Right lobe of liver (tissue), 6 donors: ENCODE measurements around the gene TCF25. TPM values are rescaled to one million over a fixed set of nuclear protein-coding genes. Genes with fewer than 3 reads are reported as not detected.
A peak's percentile ranks its signal among the peaks of the same experiment; 100 is the strongest.
"Not testable (repeated sequence)": the region's sequence is repeated elsewhere in the genome, so short reads cannot be mapped to it uniquely, and the experiment has no call there.

Experiments
- ATAC-seq, 4 donors: fragments of 200-7000 bp; cut with Tn5 transposase; one replicate each; pipeline ENCODE4 v1.9.1; 2020; ENCODE audit warnings: mild to moderate bottlenecking in 4 of 4, moderate library complexity in 4 of 4
- DNase-seq, 3 donors: peaks; one replicate each; pipeline ENCODE4 v3.0.0-alpha.2; 2020
- H3K27ac ChIP-seq, 3 donors: fragments of 200-600 bp; one replicate each; pipeline ENCODE4 v1.8.0; 2022
- H3K27me3 ChIP-seq, 2 donors: fragments of 200-600 bp; one replicate each; pipeline ENCODE4 v1.8.0; 2022
- H3K36me3 ChIP-seq, 4 donors: fragments of 200-600 bp; sonication (generic) in 1 of 4; one replicate each; pipeline versions ENCODE4 v1.5.1 to v1.8.0; 2017 to 2022; ENCODE audit warnings: control low read depth in 1 of 4
- H3K4me1 ChIP-seq, 4 donors: fragments of 200-600 bp; sonication (generic) in 1 of 4; one replicate each; pipeline versions ENCODE4 v1.5.1 to v1.8.0; 2017 to 2022; ENCODE audit warnings: control low read depth in 1 of 4
- H3K4me3 ChIP-seq, 3 donors: fragments of 200-600 bp; one replicate each; pipeline ENCODE4 v1.8.0; 2022
- H3K9me3 ChIP-seq, 4 donors: fragments of 200-600 bp; sonication (generic) in 1 of 4; one replicate each; pipeline versions ENCODE4 v1.5.1 to v1.8.0; 2017 to 2022; ENCODE audit warnings: control low read depth in 1 of 4
- CTCF ChIP-seq, 4 donors: fragments of 200-600 bp in 3 of 4; fragments of 450-650 bp in 1 of 4; IDR thresholded peaks; one replicate each; pipeline versions ENCODE4 v1.5.1 to v1.8.0; 2016 to 2022; ENCODE audit warnings: antibody characterized with exemption in 4 of 4, mild to moderate bottlenecking in 2 of 4
- POLR2A ChIP-seq: fragments of 450-650 bp; IDR thresholded peaks from one replicate; pipeline ENCODE4 v1.6.1; 2017; ENCODE audit warnings: antibody characterized with exemption, mild to moderate bottlenecking
- WGBS: methylation state at CpG from one replicate; pipeline ENCODE4 v1.1.6; 2018; ENCODE audit warnings: low coverage, low lambda C conversion rate; ENCODE audit not compliant: insufficient coverage; ENCODE audit errors: missing lambda C conversion rate; 5-methylcytosine and 5-hydroxymethylcytosine counted together
- intact Hi-C, 2 donors: fragments of 100-400 bp; cut with DNase I; formaldehyde crosslinking; loops; one replicate each; pipeline versions ENCODE4 v1.11.2 to v1.14.1; 2022
- total RNA-seq, 6 experiments: library from RNA; depleted of rRNA in 2 of 6; stranded (reverse); fragments of >200 nt in 2 of 6; fragmentation: NEBNext Ultra II Directional in 3 of 6; extraction: Animal tissue kit (Norgen Biotek cat#: 25700) in 3 of 6; gene quantifications; one replicate each; pipeline versions ENCODE4 v1.1.0 to v1.2.4, GENCODE V29; 2016 to 2023
- donor health status: DM: no; HTN: yes; CAD: no.
- donor health status: DM: no; HTN: no; CAD: no.
- donor health status: DM: no; HTN: no; CAD: no.
- donor health status: DM: no; HTN: yes; CAD: no.
- donor health status: DM: no; HTN: yes; CAD: no.

TCF25 gene
- total RNA-seq, 6 experiments from 2014 or later = 66.6 to 91.6 (median 77.9) TPM

GRCh38 chr16:89828199-89828869 is 45.1 kb upstream of the TCF25 start, which contains the start of gene SPIRE2:
TSS of gene SPIRE2 (plus strand) at chr16:89828475. CDS start at chr16:89828551, 76 bp downstream.
- H3K9me3 ChIP-seq = no peaks in the 10 kb centered on the region
- intact Hi-C loops = loop anchor here in 1 of 2 donors (5.0 kb wide), 1 partner anchor 44 kb away; the partner anchor contains the start of gene TCF25
- peak within 1 kb of the TSS; percentile 63 to 93 (median 83) for H3K27ac ChIP-seq
- no peaks in the 10 kb centered on the region for H3K27me3 ChIP-seq
- H3K36me3 ChIP-seq = no peaks in the 10 kb centered on the region
- TF ChIP-seq CTCF (IDR thresholded peaks at IDR 0.05) (no peak), POLR2A (no peak)
- H3K4me1 ChIP-seq = peaks cover 0 to 14% (median 0%) of the 10 kb centered on the region in 4 donors
- WGBS = 3% methylated on average over 8 of the region's 98 CpGs
- peak; percentile 74 to 82 (median 76) for ATAC-seq
- peak; percentile 70 to 78 (median 74) for DNase-seq
- H3K4me3 ChIP-seq = peak within 1 kb of the TSS; percentile 57 to 68 (median 64)

GRCh38 chr16:89828870-89829629 is 44.3 kb upstream of the TCF25 start:
- WGBS = 4% methylated on average over 21 of the region's 26 CpGs
- Histone ChIP-seq H3K4me1 (peaks cover 0 to 14% (median 0%) of the 10 kb centered on the region in 4 donors), H3K27me3 (no peaks in the 10 kb centered on the region), H3K4me3 (peak overlapping the region; percentile 50 to 68 (median 50)), H3K27ac (peak overlapping the region in 1 of 3 donors; percentile 29), H3K9me3 (no peaks in the 10 kb centered on the region), H3K36me3 (no peaks in the 10 kb centered on the region)
- TF ChIP-seq CTCF (IDR thresholded peaks at IDR 0.05) (no peak), POLR2A (no peak)
- intact Hi-C loops = loop anchor here in 1 of 2 donors (5.0 kb wide), 1 partner anchor 43 kb away; the partner anchor contains the start of gene TCF25
- DNase-seq (no peak), ATAC-seq (peak in 2 of 4 donors; percentile 2 to 24)

- Histone ChIP-seq H3K4me1 (peaks cover 0 to 14% (median 0%) of the 10 kb centered on the region in 4 donors), H3K27ac (no peak overlapping the region), H3K36me3 (no peaks in the 10 kb centered on the region), H3K4me3 (peak overlapping the region in 1 of 3 donors; percentile 68), H3K27me3 (no peaks in the 10 kb centered on the region), H3K9me3 (no peaks in the 10 kb centered on the region)
- intact Hi-C loops = loop anchor here in 1 of 2 donors (5.0 kb wide), 1 partner anchor 42 kb away; the partner anchor contains the start of gene TCF25
- TF ChIP-seq CTCF (IDR thresholded peaks at IDR 0.05) = no peak
- TF ChIP-seq POLR2A = no peak
- ATAC-seq (no peak), DNase-seq (no peak)
- 56% methylated on average over 8 of the region's 17 CpGs for WGBS
Observed at GRCh38 chr16:89829630-89830437, 43.6 kb upstream of the TCF25 start.

GRCh38 chr16:89831810-89832328 is 41.5 kb upstream of the TCF25 start:
- Histone ChIP-seq H3K36me3 (no peaks in the 10 kb centered on the region), H3K4me1 (peaks cover 0 to 14% (median under 1%) of the 10 kb centered on the region in 4 donors), H3K4me3 (no peak overlapping the region), H3K27me3 (no peaks in the 10 kb centered on the region), H3K27ac (no peak overlapping the region), H3K9me3 (no peaks in the 10 kb centered on the region)
- intact Hi-C loops = no loop called here
- TF ChIP-seq POLR2A (no peak), CTCF (IDR thresholded peaks at IDR 0.05) (no peak)
- ATAC-seq = no peak
- 84% methylated on average over 7 of the region's 25 CpGs for WGBS
- no peak for DNase-seq

GRCh38 chr16:89833664-89834363 is 39.6 kb upstream of the TCF25 start:
- H3K4me3 ChIP-seq, H3K27me3 ChIP-seq, ATAC-seq, H3K36me3 ChIP-seq, H3K27ac ChIP-seq, H3K9me3 ChIP-seq, DNase-seq, intact Hi-C loops: not testable (repeated sequence)
- WGBS = 89% methylated on average over 4 of the region's 39 CpGs
- peaks cover 0 to 28% (median 3%) of the 10 kb centered on the region in 4 donors for H3K4me1 ChIP-seq

GRCh38 chr16:89834813-89835363 is 38.5 kb upstream of the TCF25 start:
- intact Hi-C loops, H3K27me3 ChIP-seq, H3K4me3 ChIP-seq, DNase-seq, ATAC-seq, H3K27ac ChIP-seq, H3K9me3 ChIP-seq, H3K36me3 ChIP-seq: not testable (repeated sequence)
- peaks cover 0 to 17% (median 3%) of the 10 kb centered on the region in 4 donors for H3K4me1 ChIP-seq
- WGBS = 92% methylated on average over 26 of the region's 42 CpGs
